Naive thymus-derived CD4-positive, alpha-beta T cell (primary cell): Measurements from ENCODE around the gene PTGIR. TPM values are rescaled to one million over a fixed set of nuclear protein-coding genes. Genes with fewer than 3 reads are reported as not detected.
A peak's percentile ranks its signal among the peaks of the same experiment; 100 is the strongest.

Experiments used
- ATAC-seq: fragments of 150-1000 bp; cut with Tn5 transposase; 2 replicates; pipeline ENCODE4 v1.10.0; 2021; ENCODE audit warnings: mild to moderate bottlenecking, moderate library complexity
- CTCF ChIA-PET: fragments of 350-600 bp; sonication (Branson Sonifier 250); formaldehyde crosslinking; loops from one replicate; lab custom pipeline; 2021; ENCODE audit warnings: antibody characterized with exemption; lab: Charles Lee
- POLR2A ChIA-PET: fragments of 350-600 bp; sonication (Branson Sonifier 250); formaldehyde crosslinking; loops from one replicate; lab custom pipeline; 2021; ENCODE audit warnings: antibody characterized with exemption, inconsistent platforms; lab: Charles Lee
- DNase-seq, 9 donors: peaks; one replicate each; pipeline versions ENCODE4 v3.0.0 to v3.0.0-alpha.2; 2020 to 2022; ENCODE audit warnings: mixed read lengths in 1 of 9
- H3K27ac ChIP-seq: one replicate; pipeline ENCODE4 v1.7.0; 2013; ENCODE audit warnings: mild to moderate bottlenecking, low read depth, low read length, moderate library complexity
- H3K27me3 ChIP-seq, 2 donors: one replicate each; pipeline ENCODE4 v1.7.0; 2013; ENCODE audit warnings: low read length in 2 of 2, mild to moderate bottlenecking in 2 of 2, moderate library complexity in 2 of 2; ENCODE audit not compliant: control insufficient read depth in 2 of 2, insufficient read depth in 2 of 2
- H3K36me3 ChIP-seq, 3 experiments: 1 replicate in 2 of 3; 2 replicates in 1 of 3; pipeline ENCODE4 v1.7.0; 2013; ENCODE audit warnings: low read length in 3 of 3, mild to moderate bottlenecking in 3 of 3, moderate library complexity in 1 of 3; ENCODE audit not compliant: insufficient read depth in 3 of 3, control insufficient read depth in 2 of 3
- H3K4me1 ChIP-seq, 2 donors: one replicate each; pipeline ENCODE4 v1.7.0; 2013; ENCODE audit warnings: low read length in 2 of 2, mild to moderate bottlenecking in 2 of 2, moderate library complexity in 1 of 2; ENCODE audit not compliant: control insufficient read depth in 2 of 2, insufficient read depth in 2 of 2
- H3K4me3 ChIP-seq: 2 replicates; pipeline ENCODE4 v1.7.0; 2013; ENCODE audit warnings: mild to moderate bottlenecking, low read length
- H3K9me3 ChIP-seq, 3 experiments: 1 replicate in 2 of 3; 2 replicates in 1 of 3; pipeline ENCODE4 v1.7.0; 2013; ENCODE audit warnings: low read length in 3 of 3; ENCODE audit not compliant: control insufficient read depth in 2 of 3
- H3K27ac Mint-ChIP-seq, 9 donors: one replicate each; pipeline ENCODE4 v1.8.0; 2020 to 2022; ENCODE audit warnings: mixed read lengths in 9 of 9, mild to moderate bottlenecking in 8 of 9, moderate library complexity in 5 of 9, inconsistent platforms in 2 of 9
- H3K27me3 Mint-ChIP-seq, 5 donors: one replicate each; pipeline ENCODE4 v1.8.0; 2021 to 2022; ENCODE audit warnings: mixed read lengths in 5 of 5, mild to moderate bottlenecking in 1 of 5
- H3K36me3 Mint-ChIP-seq, 5 donors: one replicate each; pipeline ENCODE4 v1.8.0; 2020 to 2022; ENCODE audit warnings: mixed read lengths in 5 of 5, mild to moderate bottlenecking in 3 of 5, inconsistent platforms in 1 of 5
- H3K4me1 Mint-ChIP-seq, 7 donors: one replicate each; pipeline ENCODE4 v1.8.0; 2020 to 2022; ENCODE audit warnings: mixed read lengths in 7 of 7, mild to moderate bottlenecking in 3 of 7, inconsistent platforms in 1 of 7
- H3K4me3 Mint-ChIP-seq, 10 donors: one replicate each; pipeline ENCODE4 v1.8.0; 2020 to 2022; ENCODE audit warnings: mild to moderate bottlenecking in 10 of 10, mixed read lengths in 10 of 10, moderate library complexity in 6 of 10, inconsistent platforms in 2 of 10
- H3K9me3 Mint-ChIP-seq, 11 donors: one replicate each; pipeline ENCODE4 v1.8.0; 2020 to 2022; ENCODE audit warnings: mixed read lengths in 11 of 11, mild to moderate bottlenecking in 4 of 11, inconsistent platforms in 1 of 11, moderate library complexity in 1 of 11
- intact Hi-C, 2 donors: fragments of 100-400 bp; cut with micrococcal nuclease; formaldehyde crosslinking; loops; one replicate each; pipeline ENCODE4 v1.15.1; 2023
- polyA plus RNA-seq, 2 donors: library from polyadenylated mRNA; unstranded; fragments of 300-500 nt; fragmentation: Illumina TruSeq; gene quantifications; one replicate each; pipeline ENCODE4 v1.2.3, GENCODE V29; 2021
- total RNA-seq, 6 experiments: library from RNA in 5 of 6; stranded (reverse) in 5 of 6; gene quantifications; 1 replicate in 5 of 6; 2 replicates in 1 of 6; pipeline ENCODE4 v1.2.3 and lab custom pipeline; 2021 to 2026

Gene PTGIR
- total and polyA plus RNA-seq, 7 experiments from 2014 or later = 4.2 to 99.1 (median 5.1) TPM

- peak overlapping the region in 9 of 10 donors; percentile 40 to 94 (median 56) for H3K4me3 Mint-ChIP-seq
- Histone ChIP-seq H3K4me1 (peaks cover 0 to 79% of the 10 kb centered on the region in 2 donors), H3K9me3 (no peaks in the 10 kb centered on the region), H3K27ac (peak overlapping the region; percentile 32), H3K4me3 (no peak overlapping the region), H3K27me3 (no peaks in the 10 kb centered on the region), H3K36me3 (no peaks in the 10 kb centered on the region)
- intact Hi-C loops = no loop called here
- peak in 1 of 9 donors; percentile 10 for DNase-seq
- ChIA-PET CTCF (interaction anchor here (0.6 to 2.6 kb wide), 5 partner anchors 9 to 40 kb away, joined by 4 to 9 read pairs (median 7); partner anchors contain the start of genes CALM3 and DACT3), POLR2A (interaction anchor here (0.6 to 4.9 kb wide), 4 partner anchors 10 to 594 kb away, joined by 3 to 40 read pairs (median 21); partner anchors contain the start of gene CALM3)
- H3K4me1 Mint-ChIP-seq = peaks cover 43 to 72% (median 67%) of the 10 kb centered on the region in 7 donors
- peaks cover 0 to 2% (median 0%) of the 10 kb centered on the region in 11 donors for H3K9me3 Mint-ChIP-seq
- no peak for ATAC-seq
- H3K27ac Mint-ChIP-seq = peak overlapping the region; percentile 57 to 97 (median 72)
- H3K36me3 Mint-ChIP-seq = peaks cover 0 to 34% (median 0%) of the 10 kb centered on the region in 5 donors
- H3K27me3 Mint-ChIP-seq = peaks cover 0 to 6% (median 0%) of the 10 kb centered on the region in 5 donors
Observed at GRCh38 chr19:46621191-46622117, 3.4 kb downstream of the PTGIR start.

GRCh38 chr19:46620716-46621115 is 4.2 kb downstream of the PTGIR start:
- Histone ChIP-seq H3K4me3 (no peak overlapping the region), H3K4me1 (peaks cover 0 to 86% of the 10 kb centered on the region in 2 donors), H3K27me3 (no peaks in the 10 kb centered on the region), H3K9me3 (no peaks in the 10 kb centered on the region), H3K27ac (peak overlapping the region; percentile 70), H3K36me3 (no peaks in the 10 kb centered on the region)
- Mint-ChIP-seq H3K4me3 (peak overlapping the region in 6 of 10 donors; percentile 67 to 94 (median 74)), H3K9me3 (peaks cover 0 to 2% (median 0%) of the 10 kb centered on the region in 11 donors), H3K27me3 (peaks cover 0 to 6% (median 0%) of the 10 kb centered on the region in 5 donors), H3K36me3 (peaks cover 0 to 34% (median 0%) of the 10 kb centered on the region in 5 donors), H3K27ac (peak overlapping the region in 5 of 9 donors; percentile 83 to 98 (median 96)), H3K4me1 (peaks cover 43 to 80% (median 74%) of the 10 kb centered on the region in 7 donors)
- ChIA-PET POLR2A (interaction anchor here (0.6 to 4.9 kb wide), 5 partner anchors 9 to 595 kb away, joined by 3 to 40 read pairs (median 18); partner anchors contain the start of gene CALM3), CTCF (interaction anchor here (0.6 to 2.6 kb wide), 7 partner anchors 8 to 92 kb away, joined by 3 to 9 read pairs (median 5); partner anchors contain the start of genes CALM3 and DACT3)
- intact Hi-C loops = loop anchor here in 1 of 2 donors (1.0 kb wide), 1 partner anchor 8 kb away; no protein-coding TSS in a partner anchor
- DNase-seq (peak in 1 of 9 donors; percentile 1), ATAC-seq (no peak)

DNA sequence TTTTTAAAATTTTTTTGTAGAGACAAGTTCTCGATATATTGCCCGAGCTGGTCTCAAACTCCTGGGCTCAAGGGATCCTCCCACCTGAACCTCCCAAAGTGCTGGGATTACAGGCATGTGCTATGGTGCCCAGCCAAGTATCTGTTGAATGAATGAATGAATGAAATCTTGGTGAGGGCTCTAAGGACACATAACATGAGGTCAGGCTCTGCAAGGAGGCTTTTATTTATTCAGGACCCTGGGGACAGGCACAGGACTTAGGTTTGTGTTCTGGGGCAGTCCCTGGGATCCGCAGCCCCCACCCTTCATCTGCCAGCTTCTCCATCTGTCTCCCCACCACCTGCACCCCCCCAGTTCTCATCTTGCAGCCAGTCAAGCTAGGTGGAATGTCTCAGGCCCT is 4.6 kb downstream of the PTGIR start:
- ChIA-PET POLR2A (interaction anchor here (0.9 to 4.9 kb wide), 7 partner anchors 8 to 101 kb away, joined by 3 to 40 read pairs (median 18); partner anchors contain the start of genes CALM3 and DACT3), CTCF (interaction anchor here (0.9 to 2.6 kb wide), 8 partner anchors 8 to 91 kb away, joined by 3 to 9 read pairs (median 4); partner anchors contain the start of genes CALM3 and DACT3)
- peak overlapping the region in 8 of 9 donors; percentile 83 to 100 (median 96) for H3K27ac Mint-ChIP-seq
- peaks cover 0 to 2% (median 0%) of the 10 kb centered on the region in 11 donors for H3K9me3 Mint-ChIP-seq
- intact Hi-C loops = loop anchor here in 1 of 2 donors (1.0 kb wide), 1 partner anchor 8 kb away; no protein-coding TSS in a partner anchor
- Histone ChIP-seq H3K27me3 (no peaks in the 10 kb centered on the region), H3K36me3 (no peaks in the 10 kb centered on the region), H3K4me3 (no peak overlapping the region), H3K9me3 (no peaks in the 10 kb centered on the region), H3K4me1 (peaks cover 0 to 85% of the 10 kb centered on the region in 2 donors), H3K27ac (peak overlapping the region; percentile 70)
- peaks cover 0 to 34% (median 0%) of the 10 kb centered on the region in 5 donors for H3K36me3 Mint-ChIP-seq
- peaks cover 0 to 6% (median 0%) of the 10 kb centered on the region in 5 donors for H3K27me3 Mint-ChIP-seq
- DNase-seq (no peak), ATAC-seq (no peak)
- H3K4me1 Mint-ChIP-seq = peaks cover 43 to 81% (median 71%) of the 10 kb centered on the region in 7 donors
- peak overlapping the region in 9 of 10 donors; percentile 67 to 94 (median 75) for H3K4me3 Mint-ChIP-seq

DNA sequence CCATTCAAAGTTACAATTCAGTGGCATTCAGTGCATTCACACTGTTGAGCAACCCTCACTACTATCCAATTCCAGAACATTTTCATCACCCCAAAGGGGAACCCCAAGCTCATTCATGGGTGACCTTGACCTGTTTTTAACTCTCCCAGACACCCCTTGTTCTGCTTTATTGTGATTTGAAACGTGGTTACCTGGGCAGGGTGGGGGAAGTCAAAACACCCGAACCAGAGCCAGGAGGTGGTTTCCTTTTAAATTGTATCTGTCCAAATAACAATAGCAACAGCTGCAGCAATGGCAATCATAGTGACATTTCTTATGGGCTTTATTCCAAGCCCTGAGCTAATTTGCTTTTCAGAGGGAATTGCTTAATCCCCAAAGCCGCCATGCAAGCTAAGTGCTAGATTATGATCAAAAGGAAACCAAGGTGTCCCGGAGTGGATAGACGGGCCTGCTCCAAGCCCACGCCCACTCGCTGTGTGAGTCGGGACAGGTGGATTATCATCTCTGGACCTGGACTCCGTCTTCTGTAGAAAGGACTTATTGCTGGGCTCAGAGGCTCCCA is 6.1 kb downstream of the PTGIR start:
- DNase-seq (peak in 2 of 9 donors; percentile 47 to 68), ATAC-seq (peak; percentile 37)
- CTCF ChIA-PET = interaction anchor here (0.6 to 9.0 kb wide), 9 partner anchors 9 to 110 kb away, joined by 3 to 137 read pairs (median 3); partner anchors contain the start of gene DACT3
- H3K9me3 ChIP-seq = no peaks in the 10 kb centered on the region
- Mint-ChIP-seq H3K27ac (peak overlapping the region; percentile 83 to 100 (median 96)), H3K36me3 (peaks cover 0 to 28% (median 0%) of the 10 kb centered on the region in 5 donors), H3K27me3 (no peaks in the 10 kb centered on the region), H3K9me3 (no peaks in the 10 kb centered on the region), H3K4me3 (peak overlapping the region; percentile 39 to 94 (median 68)), H3K4me1 (peaks cover 42 to 78% (median 67%) of the 10 kb centered on the region in 7 donors)
- H3K4me3 ChIP-seq = no peak overlapping the region
- H3K27ac ChIP-seq = peak overlapping the region; percentile 70
- no peaks in the 10 kb centered on the region for H3K36me3 ChIP-seq
- intact Hi-C loops = loop anchor here (1.0 to 10.0 kb wide), 4 partner anchors 7 to 734 kb away; partner anchors contain the start of genes IRF2BP1 (in 1 of the 2) and PRKD2 (in 1 of the 2)
- H3K27me3 ChIP-seq = no peaks in the 10 kb centered on the region
- peaks cover 0 to 82% of the 10 kb centered on the region in 2 donors for H3K4me1 ChIP-seq
- POLR2A ChIA-PET = interaction anchor here (1.1 to 4.9 kb wide), 10 partner anchors 7 to 126 kb away, joined by 3 to 33 read pairs (median 6); partner anchors contain the start of genes CALM3, DACT3 and GNG8

DNA sequence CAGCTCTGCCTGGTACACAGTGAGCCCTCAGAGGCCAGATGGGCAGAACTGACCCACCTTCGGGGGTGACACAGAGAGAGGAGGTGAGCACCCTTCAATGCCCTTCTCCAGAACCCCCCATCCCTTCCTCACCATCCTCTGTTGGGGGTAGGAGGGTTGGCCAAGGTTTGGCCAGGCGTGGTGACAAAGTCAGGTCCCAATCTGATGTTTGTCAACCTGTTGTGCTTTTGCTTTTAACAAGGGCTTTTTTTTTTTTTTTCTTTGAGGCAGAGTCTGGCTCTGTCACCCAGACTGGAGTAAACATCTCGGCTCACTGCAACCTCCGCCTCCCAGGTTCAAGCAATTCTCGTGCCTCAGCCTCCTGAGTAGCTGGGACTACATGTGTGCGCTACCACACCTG is 7.3 kb downstream of the PTGIR start:
- Mint-ChIP-seq H3K27me3 (no peaks in the 10 kb centered on the region), H3K27ac (peak overlapping the region in 8 of 9 donors; percentile 94 to 100 (median 98)), H3K36me3 (peaks cover 0 to 24% (median 0%) of the 10 kb centered on the region in 5 donors), H3K4me1 (peaks cover 46 to 83% (median 74%) of the 10 kb centered on the region in 7 donors), H3K9me3 (no peaks in the 10 kb centered on the region), H3K4me3 (peak overlapping the region in 6 of 10 donors; percentile 80 to 90 (median 82))
- H3K27me3 ChIP-seq = no peaks in the 10 kb centered on the region
- peak overlapping the region; percentile 24 for H3K4me3 ChIP-seq
- H3K9me3 ChIP-seq = no peaks in the 10 kb centered on the region
- DNase-seq (peak in 3 of 9 donors; percentile 50 to 58 (median 52)), ATAC-seq (no peak)
- H3K36me3 ChIP-seq = no peaks in the 10 kb centered on the region
- ChIA-PET POLR2A (interaction anchor here (1.1 to 4.9 kb wide), 9 partner anchors 9 to 127 kb away, joined by 3 to 33 read pairs (median 6); partner anchors contain the start of genes CALM3, DACT3 and GNG8), CTCF (interaction anchor here (0.6 to 9.0 kb wide), 6 partner anchors 10 to 93 kb away, joined by 3 to 137 read pairs (median 7); partner anchors contain the start of gene DACT3)
- H3K4me1 ChIP-seq = peaks cover 2 to 82% of the 10 kb centered on the region in 2 donors
- H3K27ac ChIP-seq = peak overlapping the region; percentile 59
- intact Hi-C loops = loop anchor here (2.0 to 10.0 kb wide), 4 partner anchors 15 to 733 kb away; partner anchors contain the start of genes IRF2BP1 (in 1 of the 2) and PRKD2 (in 1 of the 2)
